Measurements from ENCODE around the gene MYO15A.

Gene MYO15A

DNA sequence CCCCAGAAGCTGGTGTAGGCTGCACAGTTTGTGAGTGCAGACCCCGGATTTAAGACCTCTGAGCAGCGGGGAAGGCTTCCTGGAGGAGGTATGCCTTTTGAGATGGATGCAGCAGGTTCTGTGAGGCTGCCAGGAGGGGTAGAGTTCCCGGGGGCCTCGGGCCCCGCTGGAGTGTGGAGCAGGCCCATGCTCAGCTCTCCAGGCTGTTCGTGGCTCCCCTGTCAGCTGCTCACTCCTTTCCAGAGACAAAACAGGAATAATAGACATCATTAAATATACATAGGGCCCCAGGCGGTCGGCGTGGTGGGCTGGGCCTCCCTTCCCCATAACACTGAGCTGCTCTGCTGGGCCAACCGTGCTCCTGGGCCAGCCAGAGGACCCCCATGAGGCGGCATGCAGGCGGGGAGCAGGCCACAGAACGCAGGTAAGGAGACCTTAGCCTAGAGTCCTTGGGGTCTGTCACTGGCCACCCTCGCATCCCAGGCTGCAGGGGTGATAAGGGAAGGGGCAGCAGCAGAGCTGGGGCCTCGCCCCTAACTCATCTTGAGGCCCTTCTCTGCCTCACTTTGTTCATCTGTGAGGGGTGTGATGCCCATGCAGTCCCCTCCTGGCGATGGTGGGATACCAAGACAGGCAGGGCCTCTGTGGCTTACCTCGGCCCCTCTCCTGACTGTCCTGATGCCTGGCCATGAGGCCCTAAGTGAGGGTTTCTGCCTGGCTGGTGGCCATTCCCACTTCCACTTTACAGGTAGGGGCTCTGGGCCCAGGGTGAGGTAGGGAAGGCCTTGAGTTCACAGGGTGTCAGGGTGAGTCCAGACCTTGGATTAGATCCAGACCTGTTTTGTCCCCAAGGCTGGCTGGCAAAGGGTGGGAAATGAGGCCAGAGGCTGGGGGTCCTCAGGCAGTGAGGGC is at the start of gene MYO15A:
MYO15A (plus strand) TSS at position 356 of the 912 bp plus-strand sequence. CDS start 10,045 bp downstream, outside the sequence.
- DNase-seq (ENCODE audit: low read depth in 2 of 2): no peak

DNA sequence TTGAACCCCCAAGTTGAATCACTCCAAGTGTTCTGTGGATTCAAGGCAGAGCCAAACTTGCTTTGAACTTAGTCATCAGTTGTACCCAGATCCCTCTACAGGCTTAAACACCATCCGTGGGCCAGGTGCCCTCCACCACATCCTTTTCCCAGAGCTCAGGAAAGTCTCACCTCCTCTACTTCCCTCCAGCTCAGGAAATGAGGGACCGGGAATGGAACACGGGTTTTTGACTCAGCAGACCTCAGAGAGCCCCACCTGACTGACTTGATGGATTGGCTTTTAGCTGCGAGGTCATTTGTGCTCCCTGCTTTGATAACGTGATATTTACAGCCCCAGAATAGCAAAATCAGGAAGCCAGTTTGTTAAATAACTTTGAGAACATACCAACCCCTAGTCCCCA is 49.3 kb upstream of the MYO15A start:
- no peak for DNase-seq (ENCODE audit: low read depth in 2 of 2)

- no peak for DNase-seq (ENCODE audit: low read depth in 2 of 2)
Observed at GRCh38 chr17:18064053-18064452, 44.5 kb upstream of the MYO15A start.

DNA sequence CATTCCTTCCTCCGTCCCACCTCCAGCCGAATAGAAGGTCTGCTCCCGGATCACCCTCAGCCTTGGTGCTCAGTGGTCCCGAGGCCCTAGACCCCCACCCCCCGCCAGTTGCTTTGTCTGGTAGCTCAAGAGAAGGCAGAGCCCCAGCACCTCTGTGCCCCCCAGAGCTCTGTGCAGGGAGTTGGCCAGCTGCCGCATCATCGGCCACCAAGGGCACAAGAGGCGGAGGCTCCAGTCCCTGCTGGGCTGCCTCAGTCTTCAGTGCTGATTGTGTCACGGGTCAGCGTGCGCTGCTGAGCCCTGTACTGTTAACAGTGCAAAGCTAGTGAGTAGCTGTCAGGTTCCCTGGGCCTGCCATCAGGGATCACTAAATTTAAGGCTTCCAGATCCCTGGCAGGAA is 43.0 kb upstream of the MYO15A start:
- DNase-seq (ENCODE audit: low read depth in 2 of 2): no peak

GRCh38 chr17:18066866-18067265 is 41.7 kb upstream of the MYO15A start:
- DNase-seq (ENCODE audit: low read depth in 2 of 2): no peak

DNA sequence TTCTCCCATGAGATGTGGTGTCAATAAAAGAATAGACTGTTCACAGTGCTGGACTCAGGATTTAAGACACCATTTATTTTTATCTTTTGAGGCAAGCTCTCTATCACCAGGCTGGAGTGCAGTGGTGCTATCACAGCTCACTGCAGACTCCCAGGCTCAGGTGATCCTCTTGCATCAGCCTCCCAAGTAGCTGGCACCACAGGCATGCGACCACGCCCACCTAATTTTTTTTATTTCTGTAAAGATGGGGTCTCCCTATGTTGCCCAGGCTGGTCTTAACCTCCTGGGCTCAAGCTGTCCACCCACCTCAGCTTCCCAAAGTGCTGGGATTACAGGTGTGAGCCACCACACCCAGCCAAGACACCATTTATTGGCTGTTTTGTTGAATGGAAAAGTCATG is 39.5 kb upstream of the MYO15A start:
- no peak for DNase-seq (ENCODE audit: low read depth in 2 of 2)

GRCh38 chr17:18070861-18071340 is 37.7 kb upstream of the MYO15A start:
- no peak for DNase-seq (ENCODE audit: low read depth in 2 of 2)

DNA sequence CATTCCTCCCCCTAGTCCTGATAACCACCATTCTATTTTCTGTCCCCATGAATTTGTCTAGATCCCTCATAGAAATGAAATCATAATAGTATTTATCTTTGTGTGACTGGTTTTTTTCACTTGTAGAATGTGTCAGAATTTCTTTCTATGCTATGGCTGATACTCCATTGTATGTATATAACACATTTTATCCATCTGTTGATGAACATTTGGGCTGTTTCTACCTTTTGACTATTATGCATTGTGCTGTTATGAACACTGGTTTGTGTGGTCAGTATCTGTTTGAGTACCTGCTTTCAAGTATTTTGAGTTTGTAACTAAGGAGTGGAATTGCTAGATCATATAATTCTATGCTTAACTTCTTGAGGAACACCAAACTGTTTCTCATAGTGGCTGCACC is 36.8 kb upstream of the MYO15A start:
- DNase-seq (ENCODE audit: low read depth in 2 of 2): no peak

- no peak for DNase-seq (ENCODE audit: low read depth in 2 of 2)
Observed at GRCh38 chr17:18074566-18075272, 33.8 kb upstream of the MYO15A start.

DNA sequence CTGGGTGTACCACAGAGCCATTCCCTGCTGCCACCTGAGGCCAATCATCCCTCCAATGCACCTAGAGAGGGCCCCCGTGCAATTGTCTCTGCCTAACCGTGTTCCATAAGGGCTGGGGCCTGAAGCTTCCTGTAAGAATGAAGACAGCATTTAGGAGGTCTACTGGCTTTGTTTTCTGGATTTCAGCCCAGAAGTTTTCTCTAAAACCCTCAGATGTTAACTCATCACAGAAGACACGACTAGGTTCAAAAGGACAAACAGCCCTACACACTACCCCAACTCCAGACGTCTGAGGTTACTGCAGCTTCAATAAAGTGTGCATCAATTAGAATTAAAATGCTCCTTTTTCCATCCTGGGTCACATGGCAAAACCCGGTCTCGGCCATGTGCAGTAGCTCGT is 31.6 kb upstream of the MYO15A start:
- DNase-seq (ENCODE audit: low read depth in 2 of 2): no peak

GRCh38 chr17:18079543-18079942 is 29.0 kb upstream of the MYO15A start:
- DNase-seq (ENCODE audit: low read depth in 2 of 2): no peak

GRCh38 chr17:18084256-18084655 is 24.3 kb upstream of the MYO15A start:
- DNase-seq (ENCODE audit: low read depth in 2 of 2): no peak

DNA sequence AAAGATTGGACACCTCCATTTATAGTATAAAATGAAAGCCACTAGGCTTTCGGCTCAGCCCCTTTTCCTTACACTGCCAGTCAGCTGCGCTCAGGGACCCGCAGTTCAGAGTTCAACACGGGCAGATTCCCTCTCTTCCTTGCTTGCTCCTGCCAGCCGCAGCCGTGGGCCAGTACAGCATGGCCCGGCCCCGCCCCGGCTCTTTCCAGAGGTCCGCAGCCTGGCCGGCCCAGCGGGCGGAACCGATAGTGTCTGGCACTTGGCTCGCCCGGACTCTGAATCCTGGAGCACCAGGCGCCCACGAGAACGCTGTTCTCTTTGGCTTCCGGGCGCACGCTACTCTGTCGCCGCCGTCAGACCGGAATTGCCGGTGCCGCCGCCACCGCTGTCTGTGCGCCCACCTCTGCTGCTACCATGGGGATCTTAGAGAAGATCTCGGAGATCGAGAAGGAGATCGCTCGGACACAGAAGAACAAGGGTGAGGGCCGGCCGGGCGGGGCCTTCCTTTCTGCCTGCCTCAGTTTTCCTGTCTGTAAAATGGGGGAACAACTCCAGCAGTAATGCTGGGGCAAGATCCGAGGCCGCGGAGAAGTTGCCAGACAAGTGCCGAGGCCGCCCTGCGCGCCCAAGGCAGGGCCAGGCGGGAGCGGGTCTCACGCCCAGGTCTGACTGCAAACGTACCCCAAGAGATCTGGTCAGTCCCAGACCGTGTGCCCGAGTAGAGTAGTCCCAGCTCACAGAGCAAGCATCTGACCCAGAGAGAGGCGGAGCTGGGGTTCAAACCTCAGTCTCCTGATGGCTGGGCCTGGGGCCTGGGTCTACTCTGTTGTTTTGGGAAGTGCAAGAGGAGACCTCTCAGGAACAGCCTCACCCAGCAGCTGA is 20.7 kb upstream of the MYO15A start, which contains the start of gene DRG2:
DRG2 (plus strand) TSS at position 339 of the 882 bp plus-strand sequence; CDS start at position 415, 76 bp downstream.
- peak; percentile 72 to 73 for DNase-seq (ENCODE audit: low read depth in 2 of 2)

GRCh38 chr17:18089613-18090012 is 18.9 kb upstream of the MYO15A start:
- no peak for DNase-seq (ENCODE audit: low read depth in 2 of 2)

GRCh38 chr17:18093616-18094408 is 14.7 kb upstream of the MYO15A start:
- DNase-seq (ENCODE audit: low read depth in 2 of 2): no peak

GRCh38 chr17:18094409-18094807 is 14.1 kb upstream of the MYO15A start:
- no peak for DNase-seq (ENCODE audit: low read depth in 2 of 2)

DNA sequence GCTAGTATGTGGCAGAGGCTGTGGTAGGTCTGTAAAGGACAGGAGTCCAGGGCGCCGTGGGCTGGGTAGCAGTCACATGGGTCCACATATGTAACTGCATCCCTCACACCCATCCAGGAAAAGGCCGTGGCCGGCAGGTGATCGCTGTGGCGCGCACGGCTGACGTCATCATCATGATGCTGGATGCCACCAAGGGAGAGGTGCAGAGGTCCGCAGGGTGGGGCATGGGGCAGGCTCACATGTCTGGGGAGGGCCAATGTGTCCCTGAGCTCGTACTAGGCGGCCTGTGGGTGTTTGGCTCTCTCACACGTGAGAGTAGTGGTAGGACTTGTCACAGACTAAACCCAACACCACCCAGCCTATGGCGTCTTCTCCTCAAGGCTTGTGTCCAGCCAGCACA is 9.0 kb upstream of the MYO15A start:
- no peak for DNase-seq (ENCODE audit: low read depth in 2 of 2)

- DNase-seq (ENCODE audit: low read depth in 2 of 2): no peak
Observed at GRCh38 chr17:18100616-18101015, 7.9 kb upstream of the MYO15A start.

- DNase-seq (ENCODE audit: low read depth in 2 of 2): no peak
Observed at GRCh38 chr17:18101828-18102227, 6.7 kb upstream of the MYO15A start.

DNA sequence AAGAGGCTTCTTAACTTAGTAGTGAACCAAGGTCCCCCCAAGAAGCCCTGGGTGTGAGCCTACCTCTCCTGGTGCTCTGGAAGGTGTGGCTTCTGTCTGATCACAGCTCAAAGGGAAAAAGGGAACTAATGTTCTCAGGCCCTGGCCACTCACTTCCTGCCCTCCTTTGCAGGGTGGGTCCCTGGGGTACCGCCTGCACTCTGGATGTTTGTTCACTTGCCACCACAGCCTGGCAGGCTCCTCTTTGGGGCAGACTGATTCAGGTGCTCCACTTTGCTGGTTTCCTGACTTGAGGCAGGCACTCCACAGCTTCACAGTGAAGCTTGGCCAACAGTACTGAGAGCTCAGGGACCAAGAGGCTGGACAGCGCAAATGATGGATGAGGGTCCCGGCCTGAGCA is 5.9 kb upstream of the MYO15A start:
- DNase-seq (ENCODE audit: low read depth in 2 of 2): no peak

- DNase-seq (ENCODE audit: low read depth in 2 of 2): no peak
Observed at GRCh38 chr17:18105027-18105426, 3.5 kb upstream of the MYO15A start.
